Coronary artery (tissue), 2 donors: ENCODE measurements around the gene SGCB.
A peak's percentile ranks its signal among the peaks of the same experiment; 100 is the strongest.

Experiments
- DNase-seq: peaks from one replicate; pipeline ENCODE4 v3.0.0-alpha.2; 2017; ENCODE audit warnings: low spot score
- H3K27ac ChIP-seq, 2 donors: fragments of 200-600 bp; sonication (generic); one replicate each; pipeline ENCODE4 v1.5.1; 2016 to 2019
- H3K4me3 ChIP-seq: fragments of 200-600 bp; sonication (generic); 2 replicates; pipeline ENCODE4 v1.5.1; 2016; ENCODE audit warnings: mild to moderate bottlenecking, moderate library complexity
- CTCF ChIP-seq: fragments of 200-600 bp; sonication (generic); IDR thresholded peaks from one replicate; pipeline ENCODE4 v1.5.1; 2019; ENCODE audit warnings: antibody characterized with exemption

SGCB gene

GRCh38 chr4:52049266-52049665 lies 11.2 kb upstream of the SGCB start:
- Histone ChIP-seq H3K27ac (no peak overlapping the region), H3K4me3 (no peak overlapping the region)
- TF ChIP-seq CTCF: no peak
- DNase-seq: no peak

GRCh38 chr4:52045028-52045427 lies 6.9 kb upstream of the SGCB start:
- DNase-seq: no peak

GRCh38 chr4:52037689-52038102 lies 403 bp downstream of the SGCB start:
- DNase-seq: peak; percentile 78
- Histone ChIP-seq H3K27ac (peak overlapping the region; percentile 66 to 93), H3K4me3 (peak overlapping the region; percentile 100)
- no peak for TF ChIP-seq CTCF

More at GRCh38 chr4:52045028-52045427, 6.9 kb upstream of the SGCB start:
- no peak for TF ChIP-seq CTCF
- Histone ChIP-seq H3K4me3 (no peak overlapping the region), H3K27ac (no peak overlapping the region)

- Histone ChIP-seq H3K4me3 (peak overlapping the region; percentile 100), H3K27ac (peak overlapping the region; percentile 66 to 93)
- DNase-seq: no peak
- no peak for TF ChIP-seq CTCF
These were observed 1.1 kb downstream of the SGCB start for GRCh38 chr4:52036886-52037530.

- no peak for DNase-seq
- no peak for TF ChIP-seq CTCF
- no peak overlapping the region for H3K27ac ChIP-seq
- no peak overlapping the region for H3K4me3 ChIP-seq
These were observed 2.9 kb downstream of the SGCB start for GRCh38 chr4:52035190-52035589.

GRCh38 chr4:52032005-52032404 lies 6.1 kb downstream of the SGCB start:
- no peak for TF ChIP-seq CTCF
- H3K27ac ChIP-seq: no peak overlapping the region

GRCh38 chr4:52028970-52029369 lies 9.1 kb downstream of the SGCB start:
- no peak for TF ChIP-seq CTCF
- no peak for DNase-seq
- Histone ChIP-seq H3K4me3 (no peak overlapping the region), H3K27ac (no peak overlapping the region)

More at GRCh38 chr4:52032005-52032404, 6.1 kb downstream of the SGCB start:
- DNase-seq: no peak
- H3K4me3 ChIP-seq: no peak overlapping the region
